ENCODE results near the gene C2orf69. TPM values are rescaled to one million over a fixed set of nuclear protein-coding genes. Genes with fewer than 3 reads are reported as not detected.

C2orf69 gene
- total and polyA plus RNA-seq, 2 of the 13 experiments (the other 11 are each of a cell fraction or from before 2014, with no cell fraction given): 4.8 to 19.3 TPM

DNA sequence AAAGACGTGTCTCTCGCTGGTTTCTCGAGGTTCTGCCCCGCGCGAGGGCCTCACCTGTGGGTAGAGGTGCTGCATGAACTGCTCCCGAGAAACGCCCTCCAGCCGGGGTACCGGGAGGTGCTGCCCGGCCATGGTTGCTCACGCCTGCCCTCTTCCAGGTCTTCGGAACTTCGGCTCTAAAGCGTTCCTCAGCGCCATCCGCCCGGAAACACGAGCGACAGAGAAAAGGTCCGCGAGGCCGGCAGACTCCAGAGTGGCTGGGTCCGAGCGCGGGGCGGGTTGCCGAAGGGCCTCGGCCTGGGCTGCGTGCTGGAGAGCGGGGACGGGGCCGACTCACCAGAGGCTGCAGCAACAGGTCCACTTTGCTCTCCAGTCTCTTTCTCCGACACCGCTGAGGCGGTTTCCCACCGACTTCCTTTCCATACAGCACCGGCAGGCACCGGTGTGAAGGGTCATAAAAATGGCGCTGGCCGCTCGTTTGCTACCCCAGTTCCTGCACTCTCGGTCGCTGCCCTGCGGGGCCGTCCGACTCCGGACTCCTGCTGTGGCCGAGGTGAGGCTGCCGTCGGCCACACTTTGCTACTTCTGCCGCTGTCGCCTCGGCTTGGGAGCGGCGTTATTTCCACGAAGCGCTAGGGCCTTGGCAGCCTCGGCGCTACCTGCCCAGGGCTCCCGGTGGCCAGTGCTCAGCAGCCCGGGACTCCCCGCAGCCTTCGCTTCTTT is 44.4 kb downstream of the C2orf69 start, which contains the start of the genes MAIP1 and TYW5 (continued):
- TF ChIP-seq, protein P1, sequence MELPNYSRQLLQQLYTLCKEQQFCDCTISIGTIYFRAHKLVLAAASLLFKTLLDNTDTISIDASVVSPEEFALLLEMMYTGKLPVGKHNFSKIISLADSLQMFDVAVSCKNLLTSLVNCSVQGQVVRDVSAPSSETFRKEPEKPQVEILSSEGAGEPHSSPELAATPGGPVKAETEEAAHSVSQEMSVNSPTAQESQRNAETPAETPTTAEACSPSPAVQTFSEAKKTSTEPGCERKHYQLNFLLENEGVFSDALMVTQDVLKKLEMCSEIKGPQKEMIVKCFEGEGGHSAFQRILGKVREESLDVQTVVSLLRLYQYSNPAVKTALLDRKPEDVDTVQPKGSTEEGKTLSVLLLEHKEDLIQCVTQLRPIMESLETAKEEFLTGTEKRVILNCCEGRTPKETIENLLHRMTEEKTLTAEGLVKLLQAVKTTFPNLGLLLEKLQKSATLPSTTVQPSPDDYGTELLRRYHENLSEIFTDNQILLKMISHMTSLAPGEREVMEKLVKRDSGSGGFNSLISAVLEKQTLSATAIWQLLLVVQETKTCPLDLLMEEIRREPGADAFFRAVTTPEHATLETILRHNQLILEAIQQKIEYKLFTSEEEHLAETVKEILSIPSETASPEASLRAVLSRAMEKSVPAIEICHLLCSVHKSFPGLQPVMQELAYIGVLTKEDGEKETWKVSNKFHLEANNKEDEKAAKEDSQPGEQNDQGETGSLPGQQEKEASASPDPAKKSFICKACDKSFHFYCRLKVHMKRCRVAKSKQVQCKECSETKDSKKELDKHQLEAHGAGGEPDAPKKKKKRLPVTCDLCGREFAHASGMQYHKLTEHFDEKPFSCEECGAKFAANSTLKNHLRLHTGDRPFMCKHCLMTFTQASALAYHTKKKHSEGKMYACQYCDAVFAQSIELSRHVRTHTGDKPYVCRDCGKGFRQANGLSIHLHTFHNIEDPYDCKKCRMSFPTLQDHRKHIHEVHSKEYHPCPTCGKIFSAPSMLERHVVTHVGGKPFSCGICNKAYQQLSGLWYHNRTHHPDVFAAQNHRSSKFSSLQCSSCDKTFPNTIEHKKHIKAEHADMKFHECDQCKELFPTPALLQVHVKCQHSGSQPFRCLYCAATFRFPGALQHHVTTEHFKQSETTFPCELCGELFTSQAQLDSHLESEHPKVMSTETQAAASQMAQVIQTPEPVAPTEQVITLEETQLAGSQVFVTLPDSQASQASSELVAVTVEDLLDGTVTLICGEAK (IDR thresholded peaks at IDR 0.05): peak; percentile 93
- TF ChIP-seq, protein P1 (CRISPR knock-in tag; IDR thresholded peaks at IDR 0.05): peak; percentile 89
- peak; percentile 87 for TF ChIP-seq RCOR2 (CRISPR knock-in tag; IDR thresholded peaks at IDR 0.05)
- TF ChIP-seq ZNF274 (CRISPR knock-in tag; IDR thresholded peaks at IDR 0.05): peak; percentile 96; the same call in 1 of the 2 replicates
- TF ChIP-seq, protein P2, sequence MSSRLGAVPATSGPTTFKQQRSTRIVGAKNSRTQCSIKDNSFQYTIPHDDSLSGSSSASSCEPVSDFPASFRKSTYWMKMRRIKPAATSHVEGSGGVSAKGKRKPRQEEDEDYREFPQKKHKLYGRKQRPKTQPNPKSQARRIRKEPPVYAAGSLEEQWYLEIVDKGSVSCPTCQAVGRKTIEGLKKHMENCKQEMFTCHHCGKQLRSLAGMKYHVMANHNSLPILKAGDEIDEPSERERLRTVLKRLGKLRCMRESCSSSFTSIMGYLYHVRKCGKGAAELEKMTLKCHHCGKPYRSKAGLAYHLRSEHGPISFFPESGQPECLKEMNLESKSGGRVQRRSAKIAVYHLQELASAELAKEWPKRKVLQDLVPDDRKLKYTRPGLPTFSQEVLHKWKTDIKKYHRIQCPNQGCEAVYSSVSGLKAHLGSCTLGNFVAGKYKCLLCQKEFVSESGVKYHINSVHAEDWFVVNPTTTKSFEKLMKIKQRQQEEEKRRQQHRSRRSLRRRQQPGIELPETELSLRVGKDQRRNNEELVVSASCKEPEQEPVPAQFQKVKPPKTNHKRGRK (CRISPR knock-in tag; IDR thresholded peaks at IDR 0.05): no peak
- TF ChIP-seq, protein P3, sequence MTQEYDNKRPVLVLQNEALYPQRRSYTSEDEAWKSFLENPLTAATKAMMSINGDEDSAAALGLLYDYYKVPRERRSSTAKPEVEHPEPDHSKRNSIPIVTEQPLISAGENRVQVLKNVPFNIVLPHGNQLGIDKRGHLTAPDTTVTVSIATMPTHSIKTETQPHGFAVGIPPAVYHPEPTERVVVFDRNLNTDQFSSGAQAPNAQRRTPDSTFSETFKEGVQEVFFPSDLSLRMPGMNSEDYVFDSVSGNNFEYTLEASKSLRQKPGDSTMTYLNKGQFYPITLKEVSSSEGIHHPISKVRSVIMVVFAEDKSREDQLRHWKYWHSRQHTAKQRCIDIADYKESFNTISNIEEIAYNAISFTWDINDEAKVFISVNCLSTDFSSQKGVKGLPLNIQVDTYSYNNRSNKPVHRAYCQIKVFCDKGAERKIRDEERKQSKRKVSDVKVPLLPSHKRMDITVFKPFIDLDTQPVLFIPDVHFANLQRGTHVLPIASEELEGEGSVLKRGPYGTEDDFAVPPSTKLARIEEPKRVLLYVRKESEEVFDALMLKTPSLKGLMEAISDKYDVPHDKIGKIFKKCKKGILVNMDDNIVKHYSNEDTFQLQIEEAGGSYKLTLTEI (CRISPR knock-in tag; conservative IDR thresholded peaks at IDR 0.05): no peak
- peak; percentile 86 for TF ChIP-seq ISL2 (CRISPR knock-in tag; IDR thresholded peaks at IDR 0.05)
- TF ChIP-seq, protein P4, sequence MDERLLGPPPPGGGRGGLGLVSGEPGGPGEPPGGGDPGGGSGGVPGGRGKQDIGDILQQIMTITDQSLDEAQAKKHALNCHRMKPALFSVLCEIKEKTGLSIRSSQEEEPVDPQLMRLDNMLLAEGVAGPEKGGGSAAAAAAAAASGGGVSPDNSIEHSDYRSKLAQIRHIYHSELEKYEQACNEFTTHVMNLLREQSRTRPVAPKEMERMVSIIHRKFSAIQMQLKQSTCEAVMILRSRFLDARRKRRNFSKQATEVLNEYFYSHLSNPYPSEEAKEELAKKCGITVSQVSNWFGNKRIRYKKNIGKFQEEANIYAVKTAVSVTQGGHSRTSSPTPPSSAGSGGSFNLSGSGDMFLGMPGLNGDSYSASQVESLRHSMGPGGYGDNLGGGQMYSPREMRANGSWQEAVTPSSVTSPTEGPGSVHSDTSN (CRISPR knock-in tag; IDR thresholded peaks at IDR 0.05): 0 out of 2 replicates have a peak, but pooled peaks have one; percentile 35
- peak; percentile 57; the same call in 1 of the 2 replicates for TF ChIP-seq CENPT (CRISPR knock-in tag; IDR thresholded peaks at IDR 0.05; ENCODE audit: low read depth)
- TF ChIP-seq, protein P5, sequence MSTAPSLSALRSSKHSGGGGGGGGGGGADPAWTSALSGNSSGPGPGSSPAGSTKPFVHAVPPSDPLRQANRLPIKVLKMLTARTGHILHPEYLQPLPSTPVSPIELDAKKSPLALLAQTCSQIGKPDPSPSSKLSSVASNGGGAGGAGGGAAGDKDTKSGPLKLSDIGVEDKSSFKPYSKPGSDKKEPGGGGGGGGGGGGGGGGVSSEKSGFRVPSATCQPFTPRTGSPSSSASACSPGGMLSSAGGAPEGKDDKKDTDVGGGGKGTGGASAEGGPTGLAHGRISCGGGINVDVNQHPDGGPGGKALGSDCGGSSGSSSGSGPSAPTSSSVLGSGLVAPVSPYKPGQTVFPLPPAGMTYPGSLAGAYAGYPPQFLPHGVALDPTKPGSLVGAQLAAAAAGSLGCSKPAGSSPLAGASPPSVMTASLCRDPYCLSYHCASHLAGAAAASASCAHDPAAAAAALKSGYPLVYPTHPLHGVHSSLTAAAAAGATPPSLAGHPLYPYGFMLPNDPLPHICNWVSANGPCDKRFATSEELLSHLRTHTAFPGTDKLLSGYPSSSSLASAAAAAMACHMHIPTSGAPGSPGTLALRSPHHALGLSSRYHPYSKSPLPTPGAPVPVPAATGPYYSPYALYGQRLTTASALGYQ (CRISPR knock-in tag; IDR thresholded peaks at IDR 0.05): peak; percentile 72; the same call in 1 of the 2 replicates
- TF ChIP-seq ZNF543 (CRISPR knock-in tag; IDR thresholded peaks at IDR 0.05): peak; percentile 97

All from HepG2 (cell line).